NT2/D1 (cell line): ENCODE results near the gene ARSI.

Source experiments
- SUZ12 ChIP-seq: IDR thresholded peaks from 2 replicates; pipeline ENCODE4 v1.6.1; 2011; ENCODE audit not compliant: insufficient read length, insufficient read depth; ENCODE audit errors: extremely low read depth
- YY1 ChIP-seq: IDR thresholded peaks from 2 replicates; pipeline ENCODE4 v1.6.1; 2011; ENCODE audit not compliant: insufficient read length, insufficient read depth
- ZNF274 ChIP-seq: IDR thresholded peaks from 2 replicates; pipeline ENCODE4 v1.6.1; 2011; ENCODE audit warnings: mild to moderate bottlenecking, low read depth, low read length

DNA sequence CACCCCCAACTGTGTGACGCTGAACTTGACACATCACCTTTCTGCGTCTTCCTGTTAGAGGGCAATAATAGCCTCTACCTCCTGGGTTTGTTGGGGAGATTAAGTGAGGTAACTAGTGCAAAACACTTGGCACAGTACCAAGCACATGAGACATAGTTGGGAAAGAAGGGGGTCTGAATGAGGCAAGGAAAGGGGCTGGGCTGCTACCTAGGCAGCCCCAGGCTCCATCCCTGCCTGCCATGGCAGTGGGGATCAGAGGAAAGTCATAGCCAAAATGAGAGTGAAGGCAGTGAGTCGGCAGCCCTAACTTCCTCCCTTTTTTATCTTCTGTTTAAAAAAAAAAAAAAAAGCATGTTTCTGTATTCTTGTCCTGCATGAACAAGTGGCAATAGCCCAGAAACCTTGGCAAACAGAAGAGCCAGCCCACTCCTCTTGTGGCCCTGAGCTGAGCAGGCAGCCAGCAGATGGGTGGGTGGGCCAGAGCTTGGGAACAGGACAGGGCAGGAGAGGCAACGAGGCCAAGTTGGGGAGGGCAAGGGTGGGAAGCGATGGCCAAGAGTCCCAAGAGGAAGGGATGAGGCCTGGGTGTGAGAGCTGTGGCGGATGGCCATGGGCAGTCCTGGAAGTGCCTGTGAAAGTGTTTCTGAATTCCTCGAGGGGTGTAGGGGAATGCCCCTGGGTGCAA, 24.5 kb downstream of the ARSI start:
- no peak for TF ChIP-seq ZNF274
- no peak for TF ChIP-seq YY1
- TF ChIP-seq SUZ12, result no peak
